ENCODE measurements around the gene HOXB9. TPM values are rescaled to one million over a fixed set of nuclear protein-coding genes. Genes with fewer than 3 reads are reported as not detected.

Gene HOXB9
- total and polyA plus RNA-seq, 9 of the 15 experiments (the other 6 are each of a cell fraction or from before 2014, with no cell fraction given) = 3.1 to 196 (median 77.6) TPM

DNA sequence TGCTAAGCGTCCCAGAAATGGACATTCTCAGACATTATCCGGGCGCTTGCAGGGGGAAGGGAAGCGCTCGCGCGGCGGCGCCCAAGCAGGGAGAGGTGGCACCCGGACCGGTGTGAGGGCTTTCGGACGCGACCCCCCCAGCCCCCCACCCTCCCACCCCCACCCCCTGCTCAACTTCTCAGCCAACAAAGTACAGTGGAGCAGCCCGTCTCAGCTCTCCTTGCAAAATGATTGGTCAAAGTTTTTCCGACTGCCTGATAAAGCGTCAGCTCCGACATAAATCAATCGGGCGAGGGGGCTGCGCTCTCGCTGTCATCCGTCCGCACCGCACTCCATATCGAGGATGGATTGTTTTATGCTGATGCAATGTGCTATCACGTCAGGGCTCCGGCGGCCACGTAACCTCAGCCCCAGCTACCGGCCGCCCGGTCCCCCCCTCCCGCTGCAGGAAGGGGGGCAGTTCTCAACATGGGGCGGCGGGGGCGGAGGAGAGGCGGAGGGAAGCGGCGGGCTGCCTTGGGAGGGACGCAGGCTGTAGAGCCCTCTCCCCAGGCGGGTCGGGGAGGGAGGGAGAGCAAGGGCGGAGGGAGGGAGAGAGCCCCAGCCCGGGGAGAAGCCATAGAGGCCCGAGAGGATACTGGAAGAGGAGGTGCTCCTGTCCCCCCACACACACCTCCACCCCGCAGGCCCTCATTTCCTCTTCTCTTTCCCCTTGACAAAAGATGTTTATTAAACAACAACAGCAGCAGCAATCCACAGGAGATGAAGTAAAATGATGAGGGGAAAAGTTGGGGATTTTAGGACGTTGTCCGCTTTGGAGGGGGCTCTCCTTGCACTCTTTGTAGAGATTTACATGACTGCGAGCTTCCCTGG is at the start of gene HOXB9 (continued):
- TF ChIP-seq PPARD (CRISPR knock-in tag; IDR thresholded peaks at IDR 0.05) (no peak), FOXJ3 (CRISPR knock-in tag; IDR thresholded peaks at IDR 0.05) (no peak), ZFPM2 (CRISPR knock-in tag; IDR thresholded peaks at IDR 0.05) (no peak), ETV6 (IDR thresholded peaks at IDR 0.05; ENCODE audit: borderline replicate concordance in 1 of 2, low read depth in 2 of 2, low read length in 1 of 2) (no peak; a peak in 1 of 4 replicates), ETV6 (CRISPR knock-in tag; IDR thresholded peaks at IDR 0.05; ENCODE audit: borderline replicate concordance) (no peak), RBM22 (IDR thresholded peaks at IDR 0.05; ENCODE audit: low read depth, low read length, poor library complexity, severe bottlenecking) (no peak), ZNF717 (CRISPR knock-in tag; IDR thresholded peaks at IDR 0.05) (no peak), ELF2 (CRISPR knock-in tag; IDR thresholded peaks at IDR 0.05) (0 out of 2 replicates have a peak, but pooled peaks have one; percentile 36), ZNF354B (CRISPR knock-in tag; IDR thresholded peaks at IDR 0.05) (no peak), MIER1 (IDR thresholded peaks at IDR 0.05; ENCODE audit: low read depth) (no peak), ATF4 (CRISPR knock-in tag; IDR thresholded peaks at IDR 0.05) (peak; percentile 98), ZNF143 (CRISPR knock-in tag; IDR thresholded peaks at IDR 0.05) (no peak), NR4A1 (CRISPR knock-in tag; IDR thresholded peaks at IDR 0.05) (no peak), NR4A1 (tag; IDR thresholded peaks at IDR 0.05) (no peak), ZNF444 (CRISPR knock-in tag; IDR thresholded peaks at IDR 0.05) (peak; percentile 29; the same call in 1 of the 2 replicates), PRPF4 (IDR thresholded peaks at IDR 0.05; ENCODE audit: insufficient read depth, low read depth, low read length, poor library complexity, severe bottlenecking) (no peak), CEBPB (tag; IDR thresholded peaks at IDR 0.05) (peak; percentile 96), TAF1 (IDR thresholded peaks at IDR 0.05; ENCODE audit: control insufficient read depth, extremely low read depth, insufficient read depth, low read length, severe bottlenecking) (peak; percentile 76), ZNF134 (CRISPR knock-in tag; conservative IDR thresholded peaks at IDR 0.05) (no peak), EP400 (IDR thresholded peaks at IDR 0.05) (peak; percentile 96), NR2C2 (CRISPR knock-in tag; IDR thresholded peaks at IDR 0.05) (0 out of 2 replicates have a peak, but pooled peaks have one; percentile 35), NR2C2 (tag; IDR thresholded peaks at IDR 0.05) (peak; percentile 59), SMAD4 (CRISPR knock-in tag; conservative IDR thresholded peaks at IDR 0.05) (peak; percentile 86), RB1 (IDR thresholded peaks at IDR 0.05; ENCODE audit: low read depth) (peak; percentile 23; the same call in 1 of the 2 replicates), RFX1 (IDR thresholded peaks at IDR 0.05) (no peak)
- TF ChIP-seq, protein P1, sequence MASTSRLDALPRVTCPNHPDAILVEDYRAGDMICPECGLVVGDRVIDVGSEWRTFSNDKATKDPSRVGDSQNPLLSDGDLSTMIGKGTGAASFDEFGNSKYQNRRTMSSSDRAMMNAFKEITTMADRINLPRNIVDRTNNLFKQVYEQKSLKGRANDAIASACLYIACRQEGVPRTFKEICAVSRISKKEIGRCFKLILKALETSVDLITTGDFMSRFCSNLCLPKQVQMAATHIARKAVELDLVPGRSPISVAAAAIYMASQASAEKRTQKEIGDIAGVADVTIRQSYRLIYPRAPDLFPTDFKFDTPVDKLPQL (IDR thresholded peaks at IDR 0.05; ENCODE audit: extremely low read depth, insufficient read length) = no peak
- TF ChIP-seq, protein P2, sequence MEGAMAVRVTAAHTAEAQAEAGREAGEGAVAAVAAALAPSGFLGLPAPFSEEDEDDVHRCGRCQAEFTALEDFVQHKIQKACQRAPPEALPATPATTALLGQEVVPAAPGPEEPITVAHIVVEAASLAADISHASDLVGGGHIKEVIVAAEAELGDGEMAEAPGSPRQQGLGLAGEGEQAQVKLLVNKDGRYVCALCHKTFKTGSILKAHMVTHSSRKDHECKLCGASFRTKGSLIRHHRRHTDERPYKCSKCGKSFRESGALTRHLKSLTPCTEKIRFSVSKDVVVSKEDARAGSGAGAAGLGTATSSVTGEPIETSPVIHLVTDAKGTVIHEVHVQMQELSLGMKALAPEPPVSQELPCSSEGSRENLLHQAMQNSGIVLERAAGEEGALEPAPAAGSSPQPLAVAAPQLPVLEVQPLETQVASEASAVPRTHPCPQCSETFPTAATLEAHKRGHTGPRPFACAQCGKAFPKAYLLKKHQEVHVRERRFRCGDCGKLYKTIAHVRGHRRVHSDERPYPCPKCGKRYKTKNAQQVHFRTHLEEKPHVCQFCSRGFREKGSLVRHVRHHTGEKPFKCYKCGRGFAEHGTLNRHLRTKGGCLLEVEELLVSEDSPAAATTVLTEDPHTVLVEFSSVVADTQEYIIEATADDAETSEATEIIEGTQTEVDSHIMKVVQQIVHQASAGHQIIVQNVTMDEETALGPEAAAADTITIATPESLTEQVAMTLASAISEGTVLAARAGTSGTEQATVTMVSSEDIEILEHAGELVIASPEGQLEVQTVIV (CRISPR knock-in tag; IDR thresholded peaks at IDR 0.05; ENCODE audit: borderline replicate concordance) = no peak

All from K562 (cell line).